ENCODE data around the gene ACTR6. TPM values are rescaled to one million over a fixed set of nuclear protein-coding genes. Genes with fewer than 3 reads are reported as not detected.

ACTR6 gene
- total and polyA plus RNA-seq, 9 of the 15 experiments (the other 6 are each of a cell fraction or from before 2014, with no cell fraction given) = 26.1 to 109 (median 70.9) TPM

DNA sequence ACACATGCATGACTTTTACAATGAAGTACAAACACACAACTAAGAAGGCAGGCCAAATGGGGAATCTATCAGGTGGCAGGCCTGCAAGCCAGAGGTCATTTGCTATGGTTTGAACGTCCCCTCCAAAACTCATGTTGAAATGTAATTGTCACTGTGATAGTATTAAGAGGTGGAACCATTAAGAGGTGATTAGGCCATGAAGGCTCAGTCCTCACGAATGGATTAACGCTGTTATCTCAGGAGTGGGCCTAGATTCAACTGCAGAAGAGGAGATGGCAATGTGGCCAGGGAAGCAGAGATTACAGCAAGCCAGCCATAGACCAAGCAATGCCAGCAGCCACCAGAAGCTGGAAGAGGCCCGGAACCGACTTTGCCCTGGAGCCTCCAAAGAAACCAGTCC is 13.5 kb upstream of the ACTR6 start:
- 34% methylated on average over 5 of the region's 5 CpGs for WGBS (ENCODE audit: insufficient coverage, low coverage, missing lambda C conversion rate)
- ChIA-PET POLR2A (no interaction called here), CTCF (ENCODE audit: low intra/inter-chr PET ratio) (no interaction called here)
- intact Hi-C loops (cut with micrococcal nuclease) (no loop called here), in situ Hi-C loops (cut with MboI) (no loop called here)
- no TSS peak for BruUV-seq (replicated peaks)
- H3K9ac ChIP-seq (ENCODE audit: insufficient read depth in 1 of 2, low read depth in 2 of 2, low read length in 2 of 2) = no peak overlapping the region
- no peak overlapping the region for H3K4me3 ChIP-seq
- H2AFZ ChIP-seq (ENCODE audit: low read depth, low read length) = no peak overlapping the region
- no peaks in the 10 kb centered on the region; a peak in 1 of 5 replicates for H3K27me3 ChIP-seq (ENCODE audit: control insufficient read depth in 2 of 2, insufficient read depth in 2 of 2, low read length in 2 of 2)
- no peaks in the 10 kb centered on the region for H4K20me1 ChIP-seq (replicated peaks; ENCODE audit: control insufficient read depth, insufficient read depth, low read length)
- H3K9me1 ChIP-seq (ENCODE audit: control insufficient read depth, insufficient read depth, low read length) = no peaks in the 10 kb centered on the region
- DNase-seq (ENCODE audit: extremely low read depth in 1 of 4, low spot score in 3 of 4) (no peak), FAIRE-seq (no peak), ATAC-seq (no peak)
- H3K36me3 ChIP-seq (ENCODE audit: control insufficient read depth, insufficient read depth, low read length) = peaks cover 3% of the 10 kb centered on the region; the same call in 1 of the 3 replicates
- H3K4me2 ChIP-seq (ENCODE audit: insufficient read depth, low read length) = no peak overlapping the region
- H3K9me3 ChIP-seq (replicated peaks; ENCODE audit: control insufficient read depth, insufficient read depth, low read depth, low read length) = no peaks in the 10 kb centered on the region
- H3K27ac ChIP-seq (ENCODE audit: extremely low read depth, low read depth, low read length) = no peak overlapping the region
- H3K4me1 ChIP-seq (replicated peaks in 1 of 2; ENCODE audit: control insufficient read depth in 2 of 2, insufficient read depth in 2 of 2, low read length in 2 of 2) = no peaks in the 10 kb centered on the region; a peak in 1 of 5 replicates
- H3K79me2 ChIP-seq (ENCODE audit: control insufficient read depth, insufficient read depth, low read length) = no peaks in the 10 kb centered on the region
- TF ChIP-seq, protein P1, sequence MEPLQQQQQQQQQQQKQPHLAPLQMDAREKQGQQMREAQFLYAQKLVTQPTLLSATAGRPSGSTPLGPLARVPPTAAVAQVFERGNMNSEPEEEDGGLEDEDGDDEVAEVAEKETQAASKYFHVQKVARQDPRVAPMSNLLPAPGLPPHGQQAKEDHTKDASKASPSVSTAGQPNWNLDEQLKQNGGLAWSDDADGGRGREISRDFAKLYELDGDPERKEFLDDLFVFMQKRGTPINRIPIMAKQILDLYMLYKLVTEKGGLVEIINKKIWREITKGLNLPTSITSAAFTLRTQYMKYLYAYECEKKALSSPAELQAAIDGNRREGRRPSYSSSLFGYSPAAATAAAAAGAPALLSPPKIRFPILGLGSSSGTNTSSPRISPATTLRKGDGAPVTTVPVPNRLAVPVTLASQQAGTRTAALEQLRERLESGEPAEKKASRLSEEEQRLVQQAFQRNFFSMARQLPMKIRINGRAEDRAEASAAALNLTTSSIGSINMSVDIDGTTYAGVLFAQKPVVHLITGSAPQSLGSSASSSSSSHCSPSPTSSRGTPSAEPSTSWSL (CRISPR knock-in tag; IDR thresholded peaks at IDR 0.05; ENCODE audit: borderline replicate concordance) = no peak
- TF ChIP-seq DACH1 (IDR thresholded peaks at IDR 0.05; ENCODE audit: partially characterized antibody) = no peak
- TF ChIP-seq ZNF445 (CRISPR knock-in tag; IDR thresholded peaks at IDR 0.05; ENCODE audit: low read depth) = no peak
- no peak for TF ChIP-seq TEAD2 (tag; IDR thresholded peaks at IDR 0.05)
- no peak for TF ChIP-seq MAZ (CRISPR knock-in tag; conservative IDR thresholded peaks at IDR 0.05 in 1 of 2, IDR thresholded peaks at IDR 0.05 in 1 of 2)
- no peak for TF ChIP-seq PTBP1 (IDR thresholded peaks at IDR 0.05; ENCODE audit: low read depth, low read length)
- no peak for TF ChIP-seq POU5F1 (IDR thresholded peaks at IDR 0.05; ENCODE audit: borderline replicate concordance, low read depth, low read length, partially characterized antibody)
- TF ChIP-seq ZNF785 (CRISPR knock-in tag; IDR thresholded peaks at IDR 0.05) = no peak
- TF ChIP-seq, protein P2, sequence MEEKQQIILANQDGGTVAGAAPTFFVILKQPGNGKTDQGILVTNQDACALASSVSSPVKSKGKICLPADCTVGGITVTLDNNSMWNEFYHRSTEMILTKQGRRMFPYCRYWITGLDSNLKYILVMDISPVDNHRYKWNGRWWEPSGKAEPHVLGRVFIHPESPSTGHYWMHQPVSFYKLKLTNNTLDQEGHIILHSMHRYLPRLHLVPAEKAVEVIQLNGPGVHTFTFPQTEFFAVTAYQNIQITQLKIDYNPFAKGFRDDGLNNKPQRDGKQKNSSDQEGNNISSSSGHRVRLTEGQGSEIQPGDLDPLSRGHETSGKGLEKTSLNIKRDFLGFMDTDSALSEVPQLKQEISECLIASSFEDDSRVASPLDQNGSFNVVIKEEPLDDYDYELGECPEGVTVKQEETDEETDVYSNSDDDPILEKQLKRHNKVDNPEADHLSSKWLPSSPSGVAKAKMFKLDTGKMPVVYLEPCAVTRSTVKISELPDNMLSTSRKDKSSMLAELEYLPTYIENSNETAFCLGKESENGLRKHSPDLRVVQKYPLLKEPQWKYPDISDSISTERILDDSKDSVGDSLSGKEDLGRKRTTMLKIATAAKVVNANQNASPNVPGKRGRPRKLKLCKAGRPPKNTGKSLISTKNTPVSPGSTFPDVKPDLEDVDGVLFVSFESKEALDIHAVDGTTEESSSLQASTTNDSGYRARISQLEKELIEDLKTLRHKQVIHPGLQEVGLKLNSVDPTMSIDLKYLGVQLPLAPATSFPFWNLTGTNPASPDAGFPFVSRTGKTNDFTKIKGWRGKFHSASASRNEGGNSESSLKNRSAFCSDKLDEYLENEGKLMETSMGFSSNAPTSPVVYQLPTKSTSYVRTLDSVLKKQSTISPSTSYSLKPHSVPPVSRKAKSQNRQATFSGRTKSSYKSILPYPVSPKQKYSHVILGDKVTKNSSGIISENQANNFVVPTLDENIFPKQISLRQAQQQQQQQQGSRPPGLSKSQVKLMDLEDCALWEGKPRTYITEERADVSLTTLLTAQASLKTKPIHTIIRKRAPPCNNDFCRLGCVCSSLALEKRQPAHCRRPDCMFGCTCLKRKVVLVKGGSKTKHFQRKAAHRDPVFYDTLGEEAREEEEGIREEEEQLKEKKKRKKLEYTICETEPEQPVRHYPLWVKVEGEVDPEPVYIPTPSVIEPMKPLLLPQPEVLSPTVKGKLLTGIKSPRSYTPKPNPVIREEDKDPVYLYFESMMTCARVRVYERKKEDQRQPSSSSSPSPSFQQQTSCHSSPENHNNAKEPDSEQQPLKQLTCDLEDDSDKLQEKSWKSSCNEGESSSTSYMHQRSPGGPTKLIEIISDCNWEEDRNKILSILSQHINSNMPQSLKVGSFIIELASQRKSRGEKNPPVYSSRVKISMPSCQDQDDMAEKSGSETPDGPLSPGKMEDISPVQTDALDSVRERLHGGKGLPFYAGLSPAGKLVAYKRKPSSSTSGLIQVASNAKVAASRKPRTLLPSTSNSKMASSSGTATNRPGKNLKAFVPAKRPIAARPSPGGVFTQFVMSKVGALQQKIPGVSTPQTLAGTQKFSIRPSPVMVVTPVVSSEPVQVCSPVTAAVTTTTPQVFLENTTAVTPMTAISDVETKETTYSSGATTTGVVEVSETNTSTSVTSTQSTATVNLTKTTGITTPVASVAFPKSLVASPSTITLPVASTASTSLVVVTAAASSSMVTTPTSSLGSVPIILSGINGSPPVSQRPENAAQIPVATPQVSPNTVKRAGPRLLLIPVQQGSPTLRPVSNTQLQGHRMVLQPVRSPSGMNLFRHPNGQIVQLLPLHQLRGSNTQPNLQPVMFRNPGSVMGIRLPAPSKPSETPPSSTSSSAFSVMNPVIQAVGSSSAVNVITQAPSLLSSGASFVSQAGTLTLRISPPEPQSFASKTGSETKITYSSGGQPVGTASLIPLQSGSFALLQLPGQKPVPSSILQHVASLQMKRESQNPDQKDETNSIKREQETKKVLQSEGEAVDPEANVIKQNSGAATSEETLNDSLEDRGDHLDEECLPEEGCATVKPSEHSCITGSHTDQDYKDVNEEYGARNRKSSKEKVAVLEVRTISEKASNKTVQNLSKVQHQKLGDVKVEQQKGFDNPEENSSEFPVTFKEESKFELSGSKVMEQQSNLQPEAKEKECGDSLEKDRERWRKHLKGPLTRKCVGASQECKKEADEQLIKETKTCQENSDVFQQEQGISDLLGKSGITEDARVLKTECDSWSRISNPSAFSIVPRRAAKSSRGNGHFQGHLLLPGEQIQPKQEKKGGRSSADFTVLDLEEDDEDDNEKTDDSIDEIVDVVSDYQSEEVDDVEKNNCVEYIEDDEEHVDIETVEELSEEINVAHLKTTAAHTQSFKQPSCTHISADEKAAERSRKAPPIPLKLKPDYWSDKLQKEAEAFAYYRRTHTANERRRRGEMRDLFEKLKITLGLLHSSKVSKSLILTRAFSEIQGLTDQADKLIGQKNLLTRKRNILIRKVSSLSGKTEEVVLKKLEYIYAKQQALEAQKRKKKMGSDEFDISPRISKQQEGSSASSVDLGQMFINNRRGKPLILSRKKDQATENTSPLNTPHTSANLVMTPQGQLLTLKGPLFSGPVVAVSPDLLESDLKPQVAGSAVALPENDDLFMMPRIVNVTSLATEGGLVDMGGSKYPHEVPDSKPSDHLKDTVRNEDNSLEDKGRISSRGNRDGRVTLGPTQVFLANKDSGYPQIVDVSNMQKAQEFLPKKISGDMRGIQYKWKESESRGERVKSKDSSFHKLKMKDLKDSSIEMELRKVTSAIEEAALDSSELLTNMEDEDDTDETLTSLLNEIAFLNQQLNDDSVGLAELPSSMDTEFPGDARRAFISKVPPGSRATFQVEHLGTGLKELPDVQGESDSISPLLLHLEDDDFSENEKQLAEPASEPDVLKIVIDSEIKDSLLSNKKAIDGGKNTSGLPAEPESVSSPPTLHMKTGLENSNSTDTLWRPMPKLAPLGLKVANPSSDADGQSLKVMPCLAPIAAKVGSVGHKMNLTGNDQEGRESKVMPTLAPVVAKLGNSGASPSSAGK (IDR thresholded peaks at IDR 0.05) = no peak

All from K562 (cell line).